ENCODE measurements around the gene CD19.

- no peak for TF ChIP-seq CTCF (optimal IDR thresholded peaks at IDR 0.05 in 1 of 3, IDR thresholded peaks at IDR 0.05 in 1 of 3, conservative IDR thresholded peaks at IDR 0.05 in 1 of 3; ENCODE audit: extremely low read depth in 1 of 3, insufficient read depth in 2 of 3, low read length in 3 of 3)
- TF ChIP-seq EZH2 (IDR thresholded peaks at IDR 0.05; ENCODE audit: low read length) = no peak
Measured at GRCh38 chr16:28899882-28900590, 31.7 kb upstream of the CD19 start.
